ENCODE data around the gene UVRAG.

DNA sequence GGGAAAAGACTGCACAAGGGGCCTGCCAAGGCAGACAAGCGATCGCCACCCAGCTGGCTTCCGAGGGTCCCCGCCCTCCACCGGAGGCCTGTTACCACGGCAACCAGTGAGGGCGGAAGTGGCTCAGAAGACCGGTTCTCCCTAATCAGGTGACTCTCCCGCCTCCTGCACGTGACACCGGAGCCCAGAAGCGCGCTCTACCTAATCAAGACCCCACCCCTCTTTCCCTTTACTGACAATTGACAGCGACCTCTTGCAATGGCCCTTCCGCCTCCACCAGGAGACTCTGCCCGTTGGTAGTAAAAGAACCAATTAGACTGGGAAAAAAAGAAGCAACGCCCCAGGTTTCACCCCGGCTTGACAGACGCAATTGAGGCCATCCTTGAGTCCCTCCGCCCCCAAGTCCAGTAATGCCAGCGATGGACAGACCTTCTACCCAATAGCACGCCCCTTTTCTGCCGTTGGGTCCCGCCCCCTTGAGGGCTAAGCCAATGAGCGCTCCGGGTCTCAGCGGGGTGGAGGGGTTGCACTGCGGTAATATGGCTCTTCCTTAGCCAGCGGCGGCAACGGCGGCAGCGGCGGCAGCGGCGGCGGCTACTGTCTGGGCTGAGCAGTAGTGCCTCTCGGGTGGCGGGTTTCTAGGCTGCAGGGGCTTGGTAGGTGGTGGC, at the start of gene UVRAG:
- TF ChIP-seq, protein P1, sequence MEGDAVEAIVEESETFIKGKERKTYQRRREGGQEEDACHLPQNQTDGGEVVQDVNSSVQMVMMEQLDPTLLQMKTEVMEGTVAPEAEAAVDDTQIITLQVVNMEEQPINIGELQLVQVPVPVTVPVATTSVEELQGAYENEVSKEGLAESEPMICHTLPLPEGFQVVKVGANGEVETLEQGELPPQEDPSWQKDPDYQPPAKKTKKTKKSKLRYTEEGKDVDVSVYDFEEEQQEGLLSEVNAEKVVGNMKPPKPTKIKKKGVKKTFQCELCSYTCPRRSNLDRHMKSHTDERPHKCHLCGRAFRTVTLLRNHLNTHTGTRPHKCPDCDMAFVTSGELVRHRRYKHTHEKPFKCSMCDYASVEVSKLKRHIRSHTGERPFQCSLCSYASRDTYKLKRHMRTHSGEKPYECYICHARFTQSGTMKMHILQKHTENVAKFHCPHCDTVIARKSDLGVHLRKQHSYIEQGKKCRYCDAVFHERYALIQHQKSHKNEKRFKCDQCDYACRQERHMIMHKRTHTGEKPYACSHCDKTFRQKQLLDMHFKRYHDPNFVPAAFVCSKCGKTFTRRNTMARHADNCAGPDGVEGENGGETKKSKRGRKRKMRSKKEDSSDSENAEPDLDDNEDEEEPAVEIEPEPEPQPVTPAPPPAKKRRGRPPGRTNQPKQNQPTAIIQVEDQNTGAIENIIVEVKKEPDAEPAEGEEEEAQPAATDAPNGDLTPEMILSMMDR (IDR thresholded peaks at IDR 0.05), result peak in 2 of 3 donors; percentile 13 to 33
- TF ChIP-seq POLR2A (IDR thresholded peaks at IDR 0.05), result peak; percentile 71
- TF ChIP-seq EP300 (IDR thresholded peaks at IDR 0.05), result peak; percentile 25

All from ovary (tissue), 3 donors.